Liver (tissue), 9 donors: ENCODE measurements around the gene TMEM38B. TPM values are rescaled to one million over a fixed set of nuclear protein-coding genes. Genes with fewer than 3 reads are reported as not detected.

Experiments used
- DNase-seq: peaks from one replicate; pipeline ENCODE4 v3.0.0-alpha.2; 2017; ENCODE audit warnings: low spot score
- H3K27ac ChIP-seq, 2 donors: one replicate each; pipeline ENCODE4 v1.7.0; 2013; ENCODE audit warnings: inconsistent platforms in 2 of 2, low read length in 2 of 2, control low read depth in 1 of 2, low read depth in 1 of 2, mild to moderate bottlenecking in 1 of 2
- H3K27me3 ChIP-seq, 4 donors: one replicate each; pipeline versions ENCODE4 v1.6.1 to v1.7.0; 2013; ENCODE audit warnings: low read length in 3 of 4, inconsistent platforms in 1 of 4, mild to moderate bottlenecking in 1 of 4, moderate library complexity in 1 of 4; ENCODE audit not compliant: control insufficient read depth in 4 of 4, insufficient read depth in 4 of 4
- H3K36me3 ChIP-seq, 4 donors: one replicate each; pipeline versions ENCODE4 v1.6.1 to v1.7.0; 2013; ENCODE audit warnings: low read length in 3 of 4, mild to moderate bottlenecking in 3 of 4, low read depth in 1 of 4, moderate library complexity in 1 of 4; ENCODE audit not compliant: control insufficient read depth in 4 of 4, insufficient read depth in 3 of 4
- H3K4me1 ChIP-seq, 4 donors: one replicate each; pipeline versions ENCODE4 v1.6.1 to v1.7.0; 2013; ENCODE audit warnings: low read length in 3 of 4, mild to moderate bottlenecking in 3 of 4, moderate library complexity in 1 of 4; ENCODE audit not compliant: control insufficient read depth in 4 of 4, insufficient read depth in 4 of 4
- H3K4me3 ChIP-seq, 3 donors: one replicate each; pipeline versions ENCODE4 v1.6.1 to v1.7.0; 2013; ENCODE audit warnings: low read length in 3 of 3, control low read depth in 1 of 3, low read depth in 1 of 3, mild to moderate bottlenecking in 1 of 3
- H3K9ac ChIP-seq, 2 donors: one replicate each; pipeline ENCODE4 v1.7.0; 2013; ENCODE audit warnings: low read length in 2 of 2, mild to moderate bottlenecking in 2 of 2, moderate library complexity in 2 of 2, control low read depth in 1 of 2, low read depth in 1 of 2
- H3K9me3 ChIP-seq, 4 donors: one replicate each; pipeline versions ENCODE4 v1.6.1 to v1.7.0; 2013; ENCODE audit warnings: low read length in 3 of 4; ENCODE audit not compliant: control insufficient read depth in 4 of 4
- ATF3 ChIP-seq: IDR thresholded peaks from 2 replicates; pipeline ENCODE4 v1.6.1; 2016; ENCODE audit warnings: antibody characterized with exemption
- EGR1 ChIP-seq, 2 donors: IDR thresholded peaks; 2 replicates each; pipeline ENCODE4 v1.6.1; 2016 to 2018; ENCODE audit warnings: antibody characterized with exemption in 2 of 2, low read depth in 2 of 2
- FOXA1 ChIP-seq: IDR thresholded peaks from 2 replicates; pipeline ENCODE4 v1.6.1; 2016; ENCODE audit warnings: antibody characterized with exemption
- FOXA2 ChIP-seq: IDR thresholded peaks from 2 replicates; pipeline ENCODE4 v1.6.1; 2016; ENCODE audit warnings: antibody characterized with exemption
- HNF4A ChIP-seq, 2 donors: conservative IDR thresholded peaks; 2 replicates each; pipeline ENCODE4 v1.6.1; 2016; ENCODE audit warnings: antibody characterized with exemption in 2 of 2, mild to moderate bottlenecking in 2 of 2
- HNF4G ChIP-seq: IDR thresholded peaks from 2 replicates; pipeline ENCODE4 v1.6.1; 2016; ENCODE audit warnings: antibody characterized with exemption
- JUND ChIP-seq, 2 donors: IDR thresholded peaks; 2 replicates each; pipeline ENCODE4 v1.6.1; 2016; ENCODE audit warnings: antibody characterized with exemption in 2 of 2
- NR2F2 ChIP-seq: IDR thresholded peaks from 2 replicates; pipeline ENCODE4 v1.6.1; 2016; ENCODE audit warnings: antibody characterized with exemption
- RAD21 ChIP-seq, 2 donors: IDR thresholded peaks; 2 replicates each; pipeline ENCODE4 v1.6.1; 2016; ENCODE audit warnings: antibody characterized with exemption in 2 of 2, mild to moderate bottlenecking in 2 of 2
- RXRA ChIP-seq, 2 donors: IDR thresholded peaks; 2 replicates each; pipeline ENCODE4 v1.6.1; 2017 to 2018; ENCODE audit warnings: antibody characterized with exemption in 2 of 2, mild to moderate bottlenecking in 1 of 2
- TAF1 ChIP-seq: conservative IDR thresholded peaks from 2 replicates; pipeline ENCODE4 v1.6.1; 2016; ENCODE audit warnings: antibody characterized with exemption, mild to moderate bottlenecking
- YY1 ChIP-seq: IDR thresholded peaks from 2 replicates; pipeline ENCODE4 v1.6.1; 2016; ENCODE audit warnings: antibody characterized with exemption, mild to moderate bottlenecking
- ZBTB33 ChIP-seq: IDR thresholded peaks from 2 replicates; pipeline ENCODE4 v1.6.1; 2016; ENCODE audit warnings: antibody characterized with exemption
- WGBS: extraction: QIAGEN DNeasy Blood & Tissue Kit; methylation state at CpG from one replicate; pipeline ENCODE4 v1.1.7; 2013; 5-methylcytosine and 5-hydroxymethylcytosine counted together
- polyA plus RNA-seq, 2 donors: library from polyadenylated mRNA; stranded (reverse) in 1 of 2; unstranded in 1 of 2; fragments of 200-250 nt in 1 of 2; fragments of >200 nt in 1 of 2; fragmentation: Nextera tagmentation in 1 of 2; extraction: Ambion mirVana in 1 of 2; gene quantifications; one replicate each; pipeline versions ENCODE4 v1.2.1 to v1.2.3, GENCODE V29; 2013 to 2015
- total RNA-seq, 2 donors: library from RNA; depleted of rRNA; stranded (reverse); fragments of >200 nt; gene quantifications; one replicate each; pipeline ENCODE4 v1.2.3, GENCODE V29; 2014
- TF ChIP-seq, protein P1 (sequence below): fragments of 150-350 bp; IDR thresholded peaks from 2 replicates; pipeline ENCODE4 v1.5.1; 2017; ENCODE audit warnings: improper control_type of control experiment, low read depth, low read length; ENCODE audit not compliant: missing input control
- TF ChIP-seq, protein P2 (sequence below): IDR thresholded peaks from 2 replicates; pipeline ENCODE4 v1.6.1; 2016; ENCODE audit warnings: antibody characterized with exemption, mild to moderate bottlenecking
- TF ChIP-seq, protein P3 (sequence below): IDR thresholded peaks from 2 replicates; pipeline ENCODE4 v1.6.1; 2016; ENCODE audit warnings: antibody characterized with exemption
- donor health status: healthy.
- donor health status: healthy.
- donor health status: healthy.
- donor health status: healthy.
- donor health status: healthy.

TMEM38B gene
- total and polyA plus RNA-seq, 4 donors, result 7.4 to 21.6 (median 9.2) TPM

- no peaks in the 10 kb centered on the region for H3K36me3 ChIP-seq
- no peak overlapping the region for H3K4me3 ChIP-seq
- no peak overlapping the region for H3K27ac ChIP-seq
- 86% methylated on average over 4 of the region's 4 CpGs for WGBS
- no peak overlapping the region for H3K9ac ChIP-seq
- no peaks in the 10 kb centered on the region for H3K27me3 ChIP-seq
- peaks cover 0 to 11% (median 9%) of the 10 kb centered on the region in 4 donors for H3K4me1 ChIP-seq
- no peaks in the 10 kb centered on the region for H3K9me3 ChIP-seq
- DNase-seq, result no peak
- no peak for TF ChIP-seq HNF4G
- no peak for TF ChIP-seq FOXA2
- TF ChIP-seq TAF1, result no peak
- TF ChIP-seq, protein P1, sequence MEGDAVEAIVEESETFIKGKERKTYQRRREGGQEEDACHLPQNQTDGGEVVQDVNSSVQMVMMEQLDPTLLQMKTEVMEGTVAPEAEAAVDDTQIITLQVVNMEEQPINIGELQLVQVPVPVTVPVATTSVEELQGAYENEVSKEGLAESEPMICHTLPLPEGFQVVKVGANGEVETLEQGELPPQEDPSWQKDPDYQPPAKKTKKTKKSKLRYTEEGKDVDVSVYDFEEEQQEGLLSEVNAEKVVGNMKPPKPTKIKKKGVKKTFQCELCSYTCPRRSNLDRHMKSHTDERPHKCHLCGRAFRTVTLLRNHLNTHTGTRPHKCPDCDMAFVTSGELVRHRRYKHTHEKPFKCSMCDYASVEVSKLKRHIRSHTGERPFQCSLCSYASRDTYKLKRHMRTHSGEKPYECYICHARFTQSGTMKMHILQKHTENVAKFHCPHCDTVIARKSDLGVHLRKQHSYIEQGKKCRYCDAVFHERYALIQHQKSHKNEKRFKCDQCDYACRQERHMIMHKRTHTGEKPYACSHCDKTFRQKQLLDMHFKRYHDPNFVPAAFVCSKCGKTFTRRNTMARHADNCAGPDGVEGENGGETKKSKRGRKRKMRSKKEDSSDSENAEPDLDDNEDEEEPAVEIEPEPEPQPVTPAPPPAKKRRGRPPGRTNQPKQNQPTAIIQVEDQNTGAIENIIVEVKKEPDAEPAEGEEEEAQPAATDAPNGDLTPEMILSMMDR, result no peak
- TF ChIP-seq RAD21 (IDR thresholded peaks at IDR 0.05), result no peak
- TF ChIP-seq, protein P2, sequence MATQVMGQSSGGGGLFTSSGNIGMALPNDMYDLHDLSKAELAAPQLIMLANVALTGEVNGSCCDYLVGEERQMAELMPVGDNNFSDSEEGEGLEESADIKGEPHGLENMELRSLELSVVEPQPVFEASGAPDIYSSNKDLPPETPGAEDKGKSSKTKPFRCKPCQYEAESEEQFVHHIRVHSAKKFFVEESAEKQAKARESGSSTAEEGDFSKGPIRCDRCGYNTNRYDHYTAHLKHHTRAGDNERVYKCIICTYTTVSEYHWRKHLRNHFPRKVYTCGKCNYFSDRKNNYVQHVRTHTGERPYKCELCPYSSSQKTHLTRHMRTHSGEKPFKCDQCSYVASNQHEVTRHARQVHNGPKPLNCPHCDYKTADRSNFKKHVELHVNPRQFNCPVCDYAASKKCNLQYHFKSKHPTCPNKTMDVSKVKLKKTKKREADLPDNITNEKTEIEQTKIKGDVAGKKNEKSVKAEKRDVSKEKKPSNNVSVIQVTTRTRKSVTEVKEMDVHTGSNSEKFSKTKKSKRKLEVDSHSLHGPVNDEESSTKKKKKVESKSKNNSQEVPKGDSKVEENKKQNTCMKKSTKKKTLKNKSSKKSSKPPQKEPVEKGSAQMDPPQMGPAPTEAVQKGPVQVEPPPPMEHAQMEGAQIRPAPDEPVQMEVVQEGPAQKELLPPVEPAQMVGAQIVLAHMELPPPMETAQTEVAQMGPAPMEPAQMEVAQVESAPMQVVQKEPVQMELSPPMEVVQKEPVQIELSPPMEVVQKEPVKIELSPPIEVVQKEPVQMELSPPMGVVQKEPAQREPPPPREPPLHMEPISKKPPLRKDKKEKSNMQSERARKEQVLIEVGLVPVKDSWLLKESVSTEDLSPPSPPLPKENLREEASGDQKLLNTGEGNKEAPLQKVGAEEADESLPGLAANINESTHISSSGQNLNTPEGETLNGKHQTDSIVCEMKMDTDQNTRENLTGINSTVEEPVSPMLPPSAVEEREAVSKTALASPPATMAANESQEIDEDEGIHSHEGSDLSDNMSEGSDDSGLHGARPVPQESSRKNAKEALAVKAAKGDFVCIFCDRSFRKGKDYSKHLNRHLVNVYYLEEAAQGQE, result no peak
- no peak for TF ChIP-seq EGR1 (IDR thresholded peaks at IDR 0.05; ENCODE audit: low read depth in 2 of 2)
- no peak for TF ChIP-seq HNF4A (conservative IDR thresholded peaks at IDR 0.05)
- no peak for TF ChIP-seq ZBTB33
- TF ChIP-seq, protein P3, sequence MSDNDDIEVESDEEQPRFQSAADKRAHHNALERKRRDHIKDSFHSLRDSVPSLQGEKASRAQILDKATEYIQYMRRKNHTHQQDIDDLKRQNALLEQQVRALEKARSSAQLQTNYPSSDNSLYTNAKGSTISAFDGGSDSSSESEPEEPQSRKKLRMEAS, result no peak
- TF ChIP-seq YY1, result no peak
- no peak for TF ChIP-seq JUND (IDR thresholded peaks at IDR 0.05)
- no peak for TF ChIP-seq NR2F2
- no peak for TF ChIP-seq RXRA (IDR thresholded peaks at IDR 0.05)
- no peak for TF ChIP-seq FOXA1
- no peak for TF ChIP-seq ATF3
Measured at GRCh38 chr9:105651806-105652205, 42.5 kb upstream of the TMEM38B start.
